Activated CD4-positive, alpha-beta memory T cell treated with anti-CD3 and anti-CD28 coated beads, Interleukin-2, amount 10 ng/mL, durations not matched to agents 7 days and 5 days (primary cell): ENCODE data around the gene SACM1L. TPM values are rescaled to one million over a fixed set of nuclear protein-coding genes. Genes with fewer than 3 reads are reported as not detected.

Experiments
- CTCF ChIA-PET: fragments of 350-600 bp; sonication (Branson Sonifier 250); formaldehyde crosslinking; loops from one replicate; lab custom pipeline; 2021; ENCODE audit warnings: antibody characterized with exemption, inconsistent platforms; lab: Charles Lee
- POLR2A ChIA-PET: fragments of 350-600 bp; sonication (Branson Sonifier 250); formaldehyde crosslinking; loops from one replicate; lab custom pipeline; 2021; ENCODE audit warnings: antibody characterized with exemption; lab: Charles Lee
- DNase-seq: peaks from one replicate; pipeline ENCODE4 v3.0.0-alpha.2; 2020
- H3K27ac Mint-ChIP-seq: one replicate; pipeline ENCODE4 v1.8.0; 2021; ENCODE audit warnings: mild to moderate bottlenecking, mixed read lengths
- H3K27me3 Mint-ChIP-seq: one replicate; pipeline ENCODE4 v1.8.0; 2021; ENCODE audit warnings: mixed read lengths
- H3K36me3 Mint-ChIP-seq: one replicate; pipeline ENCODE4 v1.8.0; 2021; ENCODE audit warnings: low read depth, mixed read lengths
- H3K4me1 Mint-ChIP-seq: one replicate; pipeline ENCODE4 v1.8.0; 2021; ENCODE audit warnings: mixed read lengths
- H3K4me3 Mint-ChIP-seq: one replicate; pipeline ENCODE4 v1.8.0; 2021; ENCODE audit warnings: mild to moderate bottlenecking, mixed read lengths
- H3K9me3 Mint-ChIP-seq: one replicate; pipeline ENCODE4 v1.8.0; 2021; ENCODE audit warnings: mixed read lengths
- total RNA-seq, 2 experiments: library from RNA; stranded (reverse); gene quantifications; one replicate each; pipeline ENCODE4 v1.2.3, GENCODE V29; 2021

The SACM1L gene
- total RNA-seq, 2 experiments from 2014 or later: 101 to 103 TPM

- no peak overlapping the region for H3K4me3 Mint-ChIP-seq
- POLR2A ChIA-PET: interaction anchor here (1.6 to 2.8 kb wide), 3 partner anchors 11 to 204 kb away, joined by 3 to 9 read pairs (median 4); no protein-coding TSS in a partner anchor
- CTCF ChIA-PET: interaction anchor here (1.1 to 1.8 kb wide), 3 partner anchors 10 to 44 kb away, joined by 4 to 5 read pairs (median 4); no protein-coding TSS in a partner anchor
- no peaks in the 10 kb centered on the region for H3K27me3 Mint-ChIP-seq
- H3K4me1 Mint-ChIP-seq: peaks cover 38% of the 10 kb centered on the region
- no peak for DNase-seq
- H3K27ac Mint-ChIP-seq: no peak overlapping the region
- H3K36me3 Mint-ChIP-seq: peaks cover 55% of the 10 kb centered on the region
- H3K9me3 Mint-ChIP-seq: no peaks in the 10 kb centered on the region
Measured at GRCh38 chr3:45704301-45704943, 15.2 kb downstream of the SACM1L start.

GRCh38 chr3:45705839-45706808, 16.9 kb downstream of the SACM1L start:
- H3K9me3 Mint-ChIP-seq: no peaks in the 10 kb centered on the region
- H3K27me3 Mint-ChIP-seq: no peaks in the 10 kb centered on the region
- no peak overlapping the region for H3K4me3 Mint-ChIP-seq
- ChIA-PET CTCF (interaction anchor here (1.1 to 1.4 kb wide), 2 partner anchors 12 to 28 kb away, joined by 4 to 5 read pairs; no protein-coding TSS in a partner anchor), POLR2A (interaction anchor here (1.6 to 2.8 kb wide), 3 partner anchors 9 to 202 kb away, joined by 3 to 9 read pairs (median 4); no protein-coding TSS in a partner anchor)
- no peak for DNase-seq
- peaks cover 58% of the 10 kb centered on the region for H3K36me3 Mint-ChIP-seq
- peaks cover 33% of the 10 kb centered on the region for H3K4me1 Mint-ChIP-seq
- H3K27ac Mint-ChIP-seq: no peak overlapping the region

DNA sequence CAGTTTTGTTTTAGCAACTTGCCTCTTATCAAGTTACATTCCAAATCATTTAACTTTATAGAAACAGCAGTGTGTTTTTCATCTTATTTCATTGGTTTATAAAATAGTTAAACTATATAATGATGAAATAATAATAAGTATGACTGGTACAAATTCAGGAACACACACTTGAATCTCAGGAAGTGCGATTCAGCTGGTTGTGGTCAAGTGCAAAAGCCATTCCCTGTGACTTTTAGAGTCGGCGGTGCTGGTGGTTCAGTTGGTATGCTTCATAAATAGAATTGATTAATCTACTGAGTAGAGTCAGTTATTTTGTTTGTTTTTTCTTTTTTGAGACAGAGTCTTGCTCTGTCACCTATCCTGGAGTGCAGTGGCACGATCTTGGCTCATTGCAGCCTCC, 22.7 kb downstream of the SACM1L start:
- peaks cover 67% of the 10 kb centered on the region for H3K36me3 Mint-ChIP-seq
- ChIA-PET CTCF (no interaction called here), POLR2A (no interaction called here)
- H3K4me1 Mint-ChIP-seq: peaks cover 10% of the 10 kb centered on the region
- H3K27me3 Mint-ChIP-seq: no peaks in the 10 kb centered on the region
- no peak overlapping the region for H3K4me3 Mint-ChIP-seq
- no peak overlapping the region for H3K27ac Mint-ChIP-seq
- no peaks in the 10 kb centered on the region for H3K9me3 Mint-ChIP-seq
- no peak for DNase-seq

DNA sequence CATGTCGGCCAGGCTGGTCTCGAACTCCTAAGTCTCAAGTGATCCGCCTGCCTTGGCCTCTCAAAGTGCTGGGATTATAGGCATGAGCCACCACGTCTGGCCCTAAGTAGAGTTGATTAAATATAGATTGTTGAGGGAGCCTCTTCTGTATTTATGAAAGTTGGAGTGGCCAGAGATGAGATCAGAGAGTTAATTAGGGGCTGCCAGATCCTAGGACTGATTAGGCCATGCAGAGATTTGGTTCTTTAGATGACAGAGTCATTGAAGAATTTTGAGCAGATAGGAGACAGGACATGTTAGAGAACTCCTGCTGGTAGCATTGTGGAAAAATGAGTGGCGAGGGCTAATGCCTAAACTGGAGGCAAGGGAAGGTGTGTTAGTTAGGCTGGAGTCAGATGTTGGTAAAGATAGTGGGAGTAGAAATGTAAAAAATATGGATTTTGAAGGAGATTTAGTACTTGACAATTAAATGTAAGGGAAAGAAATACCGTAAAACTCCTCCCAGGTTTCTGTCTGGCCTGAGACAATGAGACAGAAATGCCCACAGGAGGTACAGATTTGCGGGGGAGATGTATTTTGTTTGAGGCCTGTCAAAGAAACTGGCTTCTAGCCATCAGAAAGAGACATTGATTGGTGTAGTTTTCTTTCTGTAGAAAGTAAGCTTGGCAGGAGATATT, 23.4 kb downstream of the SACM1L start:
- Mint-ChIP-seq H3K9me3 (no peaks in the 10 kb centered on the region), H3K4me1 (peaks cover 12% of the 10 kb centered on the region), H3K36me3 (peaks cover 67% of the 10 kb centered on the region), H3K27me3 (no peaks in the 10 kb centered on the region), H3K4me3 (no peak overlapping the region), H3K27ac (no peak overlapping the region)
- CTCF ChIA-PET: no interaction called here
- POLR2A ChIA-PET: no interaction called here
- no peak for DNase-seq

- Mint-ChIP-seq H3K4me1 (peaks cover 10% of the 10 kb centered on the region), H3K36me3 (peaks cover 66% of the 10 kb centered on the region), H3K9me3 (no peaks in the 10 kb centered on the region), H3K27ac (no peak overlapping the region), H3K4me3 (no peak overlapping the region), H3K27me3 (no peaks in the 10 kb centered on the region)
- CTCF ChIA-PET: interaction anchor here (0.7 to 1.5 kb wide), 5 partner anchors 11 to 676 kb away, joined by 3 to 4 read pairs (median 3); no protein-coding TSS in a partner anchor
- POLR2A ChIA-PET: interaction anchor here (1.2 kb wide), 1 partner anchor 11 kb away, joined by 4 read pairs; no protein-coding TSS in a partner anchor
- DNase-seq: no peak
Measured at GRCh38 chr3:45715945-45716344, 26.7 kb downstream of the SACM1L start.

DNA sequence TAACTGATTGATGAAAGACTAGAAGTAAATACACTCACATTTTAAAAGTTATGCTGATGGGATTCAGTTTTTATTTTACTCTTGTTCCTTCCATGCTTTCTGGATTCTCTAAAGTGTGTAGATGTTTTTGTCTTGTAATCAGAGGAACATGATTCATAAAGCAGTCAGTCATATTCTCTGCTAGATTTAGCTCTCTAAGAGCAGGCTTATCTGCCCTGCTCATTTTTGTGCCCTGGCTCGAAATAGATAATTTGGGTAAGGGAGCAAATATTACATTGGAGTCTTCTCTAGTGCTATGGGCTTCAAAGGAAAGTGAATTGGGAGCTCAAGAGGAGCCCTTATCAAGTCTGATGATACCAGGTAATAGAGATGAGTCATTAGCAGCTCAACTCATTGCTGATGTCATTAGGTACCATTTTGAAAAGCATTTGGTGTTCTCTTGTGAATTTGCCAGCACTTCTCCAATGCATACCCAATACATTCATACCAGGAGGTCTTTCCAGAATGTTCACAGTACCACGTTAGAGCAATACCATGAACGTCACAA, 27.7 kb downstream of the SACM1L start:
- Mint-ChIP-seq H3K4me3 (no peak overlapping the region), H3K4me1 (peaks cover 8% of the 10 kb centered on the region), H3K27ac (no peak overlapping the region), H3K9me3 (no peaks in the 10 kb centered on the region), H3K36me3 (peaks cover 60% of the 10 kb centered on the region), H3K27me3 (no peaks in the 10 kb centered on the region)
- ChIA-PET CTCF (no interaction called here), POLR2A (no interaction called here)
- DNase-seq: no peak

- no peaks in the 10 kb centered on the region for H3K27me3 Mint-ChIP-seq
- no peaks in the 10 kb centered on the region for H3K9me3 Mint-ChIP-seq
- H3K36me3 Mint-ChIP-seq: peaks cover 68% of the 10 kb centered on the region
- H3K4me3 Mint-ChIP-seq: no peak overlapping the region
- peaks cover 7% of the 10 kb centered on the region for H3K4me1 Mint-ChIP-seq
- no peak overlapping the region for H3K27ac Mint-ChIP-seq
- ChIA-PET CTCF (interaction anchor here (0.8 kb wide), 1 partner anchor 60 kb away, joined by 3 read pairs; no protein-coding TSS in a partner anchor), POLR2A (no interaction called here)
- DNase-seq: no peak
Measured at GRCh38 chr3:45719655-45720487, 30.7 kb downstream of the SACM1L start.

DNA sequence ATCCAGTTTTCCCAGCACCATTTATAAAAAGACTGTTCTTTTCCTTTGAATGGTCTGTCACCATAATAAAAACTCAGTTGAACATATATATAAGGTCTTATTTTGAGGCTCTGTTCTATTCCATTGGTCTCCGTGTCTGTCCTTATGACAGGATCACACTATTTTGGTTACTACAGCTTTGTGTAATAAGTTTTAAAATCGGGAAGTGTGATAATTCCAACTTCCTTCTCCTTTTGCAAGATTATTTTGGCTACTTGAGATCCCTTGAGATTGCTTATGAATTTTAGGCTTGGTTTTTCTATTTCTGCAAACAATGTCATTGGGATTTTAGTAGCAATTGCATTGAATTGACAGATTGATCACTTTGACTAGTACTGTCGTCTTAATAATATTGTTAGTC, 35.7 kb downstream of the SACM1L start:
- no peak for DNase-seq
- no peak overlapping the region for H3K4me3 Mint-ChIP-seq
- H3K36me3 Mint-ChIP-seq: peaks cover 75% of the 10 kb centered on the region
- peaks cover 13% of the 10 kb centered on the region for H3K4me1 Mint-ChIP-seq
- ChIA-PET POLR2A (no interaction called here), CTCF (no interaction called here)
- no peaks in the 10 kb centered on the region for H3K27me3 Mint-ChIP-seq
- no peaks in the 10 kb centered on the region for H3K9me3 Mint-ChIP-seq
- H3K27ac Mint-ChIP-seq: no peak overlapping the region

DNA sequence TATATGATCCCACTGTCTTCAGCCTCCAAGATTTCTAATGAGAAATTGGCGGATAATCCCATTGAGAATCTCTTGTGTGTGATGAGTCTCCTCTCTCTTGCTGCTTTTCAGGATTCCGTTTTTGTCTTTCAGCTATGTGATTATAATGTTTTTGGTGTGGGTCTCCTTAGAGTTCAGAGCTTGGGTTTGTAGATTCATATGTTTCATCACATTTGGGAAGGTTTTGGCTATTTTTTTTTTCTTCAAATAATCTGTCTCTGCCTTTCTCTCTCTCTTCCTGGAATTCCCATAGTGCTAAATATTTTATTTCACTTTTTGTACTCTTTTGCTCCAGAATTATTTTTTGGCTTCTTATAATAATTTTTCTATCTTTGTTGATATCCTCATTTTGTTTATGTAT, 40.4 kb downstream of the SACM1L start:
- Mint-ChIP-seq H3K36me3 (peaks cover 75% of the 10 kb centered on the region), H3K4me1 (peaks cover 15% of the 10 kb centered on the region), H3K27me3 (no peaks in the 10 kb centered on the region), H3K9me3 (no peaks in the 10 kb centered on the region), H3K27ac (no peak overlapping the region), H3K4me3 (no peak overlapping the region)
- no peak for DNase-seq
- POLR2A ChIA-PET: no interaction called here
- CTCF ChIA-PET: no interaction called here

DNA sequence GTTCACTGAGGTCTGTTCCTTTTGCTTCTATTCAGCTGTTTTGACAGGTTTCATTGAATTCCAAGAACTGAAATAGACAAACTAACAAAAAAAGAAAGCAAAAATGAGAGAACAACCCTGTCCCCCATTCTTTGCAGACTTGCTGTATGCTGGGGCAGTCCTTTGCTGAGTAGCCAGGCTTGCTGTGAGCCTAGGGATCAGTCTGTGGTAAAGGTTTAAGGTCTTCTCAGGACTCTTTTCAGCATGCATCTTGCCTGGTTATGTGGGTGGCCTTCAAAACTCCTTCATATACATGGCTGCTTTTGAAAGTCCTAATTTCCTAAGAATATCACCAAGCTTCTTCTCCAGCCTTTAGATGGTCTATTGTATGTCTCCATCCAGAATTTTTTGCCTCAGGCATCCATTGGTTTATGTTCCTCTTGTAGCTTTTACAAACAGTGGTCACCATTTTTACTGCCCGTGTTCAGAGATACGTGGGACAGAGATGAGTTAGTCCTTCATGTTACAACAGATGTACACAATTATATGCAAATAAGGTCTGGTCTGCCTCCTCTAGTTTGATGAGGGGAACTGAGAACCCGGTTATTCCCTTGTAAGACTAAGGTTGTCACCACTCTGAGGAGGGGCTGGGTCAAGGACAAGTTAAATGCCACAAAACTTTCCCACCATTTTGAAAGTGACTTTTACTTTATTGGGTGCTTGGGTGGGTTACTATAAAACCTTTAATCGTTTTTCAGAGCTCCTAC, 41.4 kb downstream of the SACM1L start:
- no peak for DNase-seq
- peaks cover 75% of the 10 kb centered on the region for H3K36me3 Mint-ChIP-seq
- no peak overlapping the region for H3K27ac Mint-ChIP-seq
- H3K27me3 Mint-ChIP-seq: no peaks in the 10 kb centered on the region
- peaks cover 11% of the 10 kb centered on the region for H3K4me1 Mint-ChIP-seq
- POLR2A ChIA-PET: no interaction called here
- H3K9me3 Mint-ChIP-seq: no peaks in the 10 kb centered on the region
- H3K4me3 Mint-ChIP-seq: no peak overlapping the region
- CTCF ChIA-PET: interaction anchor here (1.4 to 1.7 kb wide), 2 partner anchors 15 to 199 kb away, joined by 3 read pairs; no protein-coding TSS in a partner anchor

- H3K27ac Mint-ChIP-seq: peak overlapping the region; percentile 38
- H3K4me1 Mint-ChIP-seq: peaks cover 14% of the 10 kb centered on the region
- DNase-seq: no peak
- ChIA-PET POLR2A (no interaction called here), CTCF (no interaction called here)
- H3K36me3 Mint-ChIP-seq: peaks cover 82% of the 10 kb centered on the region
- H3K4me3 Mint-ChIP-seq: no peak overlapping the region
- no peaks in the 10 kb centered on the region for H3K9me3 Mint-ChIP-seq
- no peaks in the 10 kb centered on the region for H3K27me3 Mint-ChIP-seq
Measured at GRCh38 chr3:45736707-45737106, 47.5 kb downstream of the SACM1L start.
